PC-3 (cell line): ENCODE results near the gene OSBPL6. TPM values are rescaled to one million over a fixed set of nuclear protein-coding genes. Genes with fewer than 3 reads are reported as not detected.

Experiments
- ATAC-seq: fragments of 200-7000 bp; cut with Tn5 transposase; 2 replicates; pipeline ENCODE4 v1.9.1; 2020; ENCODE audit warnings: mild to moderate bottlenecking, moderate library complexity
- BruUV-seq: library from RNA; stranded (reverse); fragments of 400-500 nt; replicated peaks from 2 replicates; lab custom pipeline; 2021; lab: Mats Ljungman, UMichigan
- CTCF ChIA-PET: fragments of 300-600 bp; sonication (Branson Sonifier 250); formaldehyde crosslinking; loops from one replicate; lab custom pipeline; 2022; ENCODE audit warnings: antibody characterized with exemption; lab: Charles Lee
- POLR2A ChIA-PET: fragments of 300-600 bp; sonication (Branson Sonifier 250); formaldehyde crosslinking; loops from one replicate; lab custom pipeline; 2022; ENCODE audit warnings: antibody characterized with exemption; ENCODE audit not compliant: unreplicated experiment; lab: Charles Lee
- DNase-seq: peaks from one replicate; pipeline ENCODE4 v3.0.0-alpha.2; 2015
- H2AFZ ChIP-seq: fragments of 300-600 bp; sonication (generic); 2 replicates; pipeline ENCODE4 v1.6.0; 2016; ENCODE audit warnings: antibody characterized with exemption, low read length
- H3F3A ChIP-seq: fragments of 300-600 bp; sonication (generic); one replicate; pipeline ENCODE4 v1.6.0; 2017; ENCODE audit warnings: antibody characterized with exemption, low read length, control low read depth, mild to moderate bottlenecking; ENCODE audit not compliant: unreplicated experiment
- H3K27ac ChIP-seq: fragments of 300-600 bp; sonication (generic); 2 replicates; pipeline ENCODE4 v1.5.1; 2016; ENCODE audit warnings: mild to moderate bottlenecking, low read length
- H3K27me3 ChIP-seq: fragments of 300-600 bp; sonication (generic); 2 replicates; pipeline ENCODE4 v1.6.1; 2016; ENCODE audit warnings: low read length, mixed read lengths
- H3K36me3 ChIP-seq: fragments of 300-600 bp; sonication (generic); 2 replicates; pipeline ENCODE4 v1.6.1; 2016; ENCODE audit warnings: low read depth, mixed run types, low read length, mixed read lengths
- H3K4me1 ChIP-seq: fragments of 300-600 bp; sonication (generic); 2 replicates; pipeline ENCODE4 v1.5.1; 2016; ENCODE audit warnings: low read length; ENCODE audit not compliant: insufficient read depth
- H3K4me2 ChIP-seq: fragments of 300-600 bp; sonication (generic); 2 replicates; pipeline ENCODE4 v1.6.0; 2016; ENCODE audit warnings: low read length
- H3K4me3 ChIP-seq: fragments of 300-600 bp; sonication (generic); 2 replicates; pipeline ENCODE4 v1.5.1; 2016; ENCODE audit warnings: mild to moderate bottlenecking, low read length, mixed read lengths
- H3K79me2 ChIP-seq: fragments of 300-600 bp; sonication (generic); 2 replicates; pipeline ENCODE4 v1.6.1; 2017; ENCODE audit warnings: low read length, mixed read lengths
- H3K9ac ChIP-seq: fragments of 300-600 bp; sonication (generic); 2 replicates; pipeline ENCODE4 v1.6.0; 2016; ENCODE audit warnings: mild to moderate bottlenecking, low read length
- H3K9me2 ChIP-seq: fragments of 300-600 bp; sonication (generic); replicated peaks from 2 replicates; pipeline ENCODE4 v1.6.1; 2016; ENCODE audit warnings: mixed run types, low read length, mixed read lengths
- H3K9me3 ChIP-seq: fragments of 300-600 bp; sonication (generic); 2 replicates; pipeline ENCODE4 v1.6.1; 2016; ENCODE audit warnings: low read length, mixed read lengths
- H4K20me1 ChIP-seq: fragments of 300-600 bp; sonication (generic); 2 replicates; pipeline ENCODE4 v1.6.1; 2016; ENCODE audit warnings: low read length, mixed read lengths
- CTCF ChIP-seq: fragments of 300-600 bp; sonication (generic); conservative IDR thresholded peaks from 2 replicates; pipeline ENCODE4 v1.5.1; 2017; ENCODE audit warnings: antibody characterized with exemption, low read depth, mild to moderate bottlenecking, low read length
- EZH2 ChIP-seq: fragments of 300-600 bp; sonication (generic); IDR thresholded peaks from one replicate; pipeline ENCODE4 v1.6.1; 2017; ENCODE audit warnings: antibody characterized with exemption, mild to moderate bottlenecking, low read length; ENCODE audit not compliant: unreplicated experiment
- EZH2phosphoT487 ChIP-seq: fragments of 300-600 bp; sonication (generic); IDR thresholded peaks from 2 replicates; pipeline ENCODE4 v1.6.1; 2018; ENCODE audit warnings: mild to moderate bottlenecking, antibody characterized with exemption, low read length, borderline replicate concordance
- intact Hi-C: fragments of 100-400 bp; cut with micrococcal nuclease; formaldehyde crosslinking; loops from 2 replicates; pipeline ENCODE4 v1.9.0; 2023
- total RNA-seq: library from RNA; depleted of rRNA; stranded (reverse); fragments of >200 nt; gene quantifications from 2 replicates; pipeline ENCODE4 v1.2.3, GENCODE V29; 2014

Gene OSBPL6
- total RNA-seq, 1 experiment from 2014 or later, result 4.0 TPM

GRCh38 chr2:178365116-178365515 is 170.8 kb downstream of the OSBPL6 start:
- Histone ChIP-seq H3K27ac (no peak overlapping the region), H2AFZ (no peak overlapping the region), H3K27me3 (no peaks in the 10 kb centered on the region), H3K9ac (no peak overlapping the region), H3K36me3 (no peaks in the 10 kb centered on the region), H3K9me3 (no peaks in the 10 kb centered on the region), H3K4me3 (no peak overlapping the region), H4K20me1 (no peaks in the 10 kb centered on the region), H3K9me2 (no peaks in the 10 kb centered on the region), H3K79me2 (no peaks in the 10 kb centered on the region), H3K4me2 (no peak overlapping the region), H3K4me1 (peaks cover 12% of the 10 kb centered on the region), H3F3A (no peaks in the 10 kb centered on the region)
- TF ChIP-seq EZH2, result no peak
- TF ChIP-seq EZH2phosphoT487, result no peak
- no peak for TF ChIP-seq CTCF
- ChIA-PET CTCF (no interaction called here), POLR2A (no interaction called here)
- DNase-seq (no peak), ATAC-seq (no peak)
- no TSS peak for BruUV-seq
- intact Hi-C loops, result no loop called here

- H3K9me3 ChIP-seq, result no peaks in the 10 kb centered on the region
- BruUV-seq, result no TSS peak
- H3F3A ChIP-seq, result no peaks in the 10 kb centered on the region
- TF ChIP-seq EZH2 (no peak), CTCF (no peak), EZH2phosphoT487 (no peak)
- H3K9me2 ChIP-seq, result no peaks in the 10 kb centered on the region
- H3K79me2 ChIP-seq, result no peaks in the 10 kb centered on the region
- H2AFZ ChIP-seq, result no peak overlapping the region
- H4K20me1 ChIP-seq, result no peaks in the 10 kb centered on the region
- H3K27ac ChIP-seq, result no peak overlapping the region
- no peak overlapping the region for H3K9ac ChIP-seq
- H3K27me3 ChIP-seq, result no peaks in the 10 kb centered on the region
- peaks cover 12% of the 10 kb centered on the region for H3K4me1 ChIP-seq
- DNase-seq (no peak), ATAC-seq (no peak)
- no peak overlapping the region for H3K4me2 ChIP-seq
- H3K36me3 ChIP-seq, result no peaks in the 10 kb centered on the region
- no peak overlapping the region for H3K4me3 ChIP-seq
- intact Hi-C loops, result no loop called here
- CTCF ChIA-PET, result no interaction called here
- POLR2A ChIA-PET, result no interaction called here
Measured at GRCh38 chr2:178366412-178366811, 172.1 kb downstream of the OSBPL6 start.

- H3K9ac ChIP-seq, result no peak overlapping the region
- DNase-seq, result no peak
- ATAC-seq, result no peak
- ChIA-PET POLR2A (no interaction called here), CTCF (no interaction called here)
- H3K79me2 ChIP-seq, result no peaks in the 10 kb centered on the region
- H3K4me3 ChIP-seq, result no peak overlapping the region
- no peaks in the 10 kb centered on the region for H3F3A ChIP-seq
- H3K36me3 ChIP-seq, result no peaks in the 10 kb centered on the region
- H4K20me1 ChIP-seq, result no peaks in the 10 kb centered on the region
- no peak overlapping the region for H2AFZ ChIP-seq
- H3K4me2 ChIP-seq, result no peak overlapping the region
- no peaks in the 10 kb centered on the region for H3K9me3 ChIP-seq
- no TSS peak for BruUV-seq
- no peaks in the 10 kb centered on the region for H3K9me2 ChIP-seq
- no peak overlapping the region for H3K27ac ChIP-seq
- H3K27me3 ChIP-seq, result no peaks in the 10 kb centered on the region
- H3K4me1 ChIP-seq, result peaks cover 12% of the 10 kb centered on the region
- intact Hi-C loops, result no loop called here
- TF ChIP-seq CTCF (no peak), EZH2 (no peak), EZH2phosphoT487 (no peak)
Measured at GRCh38 chr2:178367344-178367743, 173.0 kb downstream of the OSBPL6 start.
